BE2C (cell line): ENCODE data around the gene APOBEC3B.
"Not testable (repeated sequence)": the region's sequence is repeated elsewhere in the genome, so short reads cannot be mapped to it uniquely, and the experiment has no call there.

ENCODE experiments used
- DNase-seq: peaks from one replicate; pipeline ENCODE4 v3.0.0-alpha.2; 2020
- H3K27me3 ChIP-seq: fragments of 250-450 bp; sonication (Bioruptor Pico); 2 replicates; pipeline ENCODE4 v1.5.1; 2020; ENCODE audit warnings: mild to moderate bottlenecking
- H3K36me3 ChIP-seq: fragments of 250-450 bp; sonication (Bioruptor Pico); 2 replicates; pipeline ENCODE4 v1.5.1; 2020; ENCODE audit warnings: mild to moderate bottlenecking
- H3K4me1 ChIP-seq: fragments of 250-450 bp; sonication (Bioruptor Pico); 2 replicates; pipeline ENCODE4 v1.5.1; 2020
- H3K4me3 ChIP-seq: 2 replicates; pipeline ENCODE4 v1.5.1; 2011; ENCODE audit warnings: low read depth, low read length
- H3K9me3 ChIP-seq: fragments of 250-450 bp; sonication (Bioruptor Pico); 2 replicates; pipeline ENCODE4 v1.5.1; 2020
- TF ChIP-seq, protein P1 (sequence below): IDR thresholded peaks from 2 replicates; pipeline ENCODE4 v1.5.1; 2012; ENCODE audit warnings: mild to moderate bottlenecking, low read depth, low read length

APOBEC3B gene

GRCh38 chr22:38957046-38957770, 24.9 kb upstream of the APOBEC3B start, which contains the start of gene APOBEC3A:
Gene APOBEC3A, plus strand, starts transcription at chr22:38957609. Its CDS starts 83 bp downstream, at chr22:38957692.
- TF ChIP-seq, protein P1, sequence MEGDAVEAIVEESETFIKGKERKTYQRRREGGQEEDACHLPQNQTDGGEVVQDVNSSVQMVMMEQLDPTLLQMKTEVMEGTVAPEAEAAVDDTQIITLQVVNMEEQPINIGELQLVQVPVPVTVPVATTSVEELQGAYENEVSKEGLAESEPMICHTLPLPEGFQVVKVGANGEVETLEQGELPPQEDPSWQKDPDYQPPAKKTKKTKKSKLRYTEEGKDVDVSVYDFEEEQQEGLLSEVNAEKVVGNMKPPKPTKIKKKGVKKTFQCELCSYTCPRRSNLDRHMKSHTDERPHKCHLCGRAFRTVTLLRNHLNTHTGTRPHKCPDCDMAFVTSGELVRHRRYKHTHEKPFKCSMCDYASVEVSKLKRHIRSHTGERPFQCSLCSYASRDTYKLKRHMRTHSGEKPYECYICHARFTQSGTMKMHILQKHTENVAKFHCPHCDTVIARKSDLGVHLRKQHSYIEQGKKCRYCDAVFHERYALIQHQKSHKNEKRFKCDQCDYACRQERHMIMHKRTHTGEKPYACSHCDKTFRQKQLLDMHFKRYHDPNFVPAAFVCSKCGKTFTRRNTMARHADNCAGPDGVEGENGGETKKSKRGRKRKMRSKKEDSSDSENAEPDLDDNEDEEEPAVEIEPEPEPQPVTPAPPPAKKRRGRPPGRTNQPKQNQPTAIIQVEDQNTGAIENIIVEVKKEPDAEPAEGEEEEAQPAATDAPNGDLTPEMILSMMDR, result no peak
- no peaks in the 10 kb centered on the region for H3K36me3 ChIP-seq
- no peak within 1 kb of the TSS for H3K4me3 ChIP-seq
- H3K4me1 ChIP-seq, result no peaks in the 10 kb centered on the region
- DNase-seq, result no peak
- no peaks in the 10 kb centered on the region for H3K27me3 ChIP-seq
- H3K9me3 ChIP-seq, result no peaks in the 10 kb centered on the region

DNA sequence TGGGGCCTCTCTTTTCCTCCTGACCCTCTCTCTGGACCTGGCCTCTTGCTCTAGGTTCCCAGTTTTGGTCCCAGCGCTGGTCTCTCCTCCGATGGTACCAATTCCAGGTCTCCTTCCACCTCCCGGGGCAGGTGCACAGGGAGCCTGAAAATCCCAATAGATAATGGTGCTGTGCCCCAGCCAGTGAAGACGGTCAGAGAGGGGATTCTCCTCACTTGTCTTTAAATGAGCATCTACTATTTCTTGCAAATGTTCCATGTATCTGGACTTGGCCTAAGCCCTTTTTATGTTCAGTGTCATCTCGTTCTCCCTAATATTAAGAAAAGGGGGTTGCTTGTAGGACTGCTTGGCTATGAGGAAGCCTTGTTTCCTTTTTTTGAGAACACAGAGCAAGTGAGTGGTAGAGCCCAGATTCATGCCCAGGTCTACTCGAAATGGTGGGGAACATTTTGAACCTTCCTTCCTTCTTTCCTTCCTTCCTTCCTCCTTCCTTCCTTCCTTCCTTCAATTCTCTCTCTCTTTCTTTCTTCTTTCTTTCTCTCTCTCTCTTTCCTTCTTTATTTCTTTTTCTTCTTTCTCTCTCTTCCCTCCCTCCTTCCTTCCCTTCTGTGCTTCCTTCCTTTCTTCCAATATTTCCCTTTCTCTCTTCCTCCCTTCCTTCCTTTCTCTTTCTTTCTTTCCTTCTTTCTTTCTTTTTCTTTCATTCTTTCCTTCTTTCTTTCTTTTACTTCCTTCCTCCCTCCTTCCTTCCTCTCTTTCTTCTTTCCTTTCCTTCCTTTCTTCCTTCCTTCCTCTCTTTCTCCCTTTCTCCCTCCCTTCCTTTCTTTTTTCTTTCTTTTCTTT, 24.1 kb upstream of the APOBEC3B start:
- Histone ChIP-seq H3K9me3 (no peaks in the 10 kb centered on the region), H3K4me1 (no peaks in the 10 kb centered on the region), H3K27me3 (no peaks in the 10 kb centered on the region), H3K4me3 (no peak overlapping the region), H3K36me3 (no peaks in the 10 kb centered on the region)
- TF ChIP-seq, protein P1, result no peak
- DNase-seq, result no peak

DNA sequence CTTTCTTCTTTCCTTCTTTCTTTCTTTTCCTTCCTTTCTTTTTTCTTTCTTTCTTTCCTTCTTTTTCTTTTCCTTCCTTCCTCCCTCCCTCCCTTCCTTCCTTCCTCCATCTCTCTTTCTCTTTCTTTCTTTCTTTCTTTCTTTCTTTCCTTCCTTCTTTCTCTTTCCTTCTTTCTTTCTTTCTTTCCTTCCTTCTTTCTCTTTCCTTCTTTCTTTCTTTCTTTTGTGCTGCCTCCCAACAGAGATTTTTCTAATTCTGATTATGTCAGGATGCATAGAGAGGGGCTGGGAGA, 23.6 kb upstream of the APOBEC3B start:
- not testable (repeated sequence) for H3K36me3 ChIP-seq, H3K4me1 ChIP-seq, H3K27me3 ChIP-seq, H3K4me3 ChIP-seq, H3K9me3 ChIP-seq, DNase-seq

DNA sequence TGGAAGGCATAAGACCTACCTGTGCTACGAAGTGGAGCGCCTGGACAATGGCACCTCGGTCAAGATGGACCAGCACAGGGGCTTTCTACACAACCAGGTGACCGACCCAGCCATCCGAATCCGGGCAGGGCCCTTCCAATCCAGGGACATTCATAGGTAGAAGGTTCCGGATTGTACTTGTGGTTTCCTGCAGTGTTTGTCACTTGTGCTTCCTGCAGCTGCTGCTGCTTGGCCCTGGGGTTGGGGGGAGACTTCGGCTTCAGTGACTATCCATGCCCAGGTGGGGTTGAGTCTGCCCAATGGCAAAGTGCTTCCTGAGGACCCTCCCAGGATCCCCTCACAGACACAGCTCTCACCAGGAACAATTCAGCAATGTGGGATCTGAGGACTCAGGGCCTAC, 22.6 kb upstream of the APOBEC3B start:
- no peak overlapping the region for H3K4me3 ChIP-seq
- H3K9me3 ChIP-seq, result no peaks in the 10 kb centered on the region
- H3K27me3 ChIP-seq, result no peaks in the 10 kb centered on the region
- TF ChIP-seq, protein P1, result no peak
- H3K36me3 ChIP-seq, result no peaks in the 10 kb centered on the region
- H3K4me1 ChIP-seq, result no peaks in the 10 kb centered on the region
- DNase-seq, result no peak

- not testable (repeated sequence) for H3K9me3 ChIP-seq, H3K36me3 ChIP-seq, H3K4me1 ChIP-seq
These were observed 21.5 kb upstream of the APOBEC3B start for GRCh38 chr22:38960673-38961072.

DNA sequence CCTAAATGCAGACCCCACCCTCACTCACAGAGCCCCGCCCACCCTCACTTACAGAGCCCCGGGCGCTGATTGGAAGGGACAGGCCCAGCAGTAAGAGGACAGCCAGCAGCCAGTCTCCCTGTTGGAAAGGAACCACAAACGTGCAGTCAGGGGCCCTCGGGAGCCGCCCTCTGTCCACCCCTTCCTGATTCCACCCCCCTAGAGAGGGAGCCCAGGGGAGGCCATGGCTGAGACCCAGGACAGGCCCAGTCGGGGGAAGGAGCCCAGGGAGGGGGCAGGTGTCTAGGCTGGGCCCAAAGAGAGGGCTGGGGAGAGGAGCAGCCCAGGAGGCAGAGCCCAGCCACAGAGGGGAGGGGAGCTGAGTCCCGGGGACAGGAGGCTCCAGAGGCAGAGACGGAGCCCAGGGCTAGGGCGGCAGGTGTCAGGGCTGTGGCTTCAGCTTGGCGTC, 18.8 kb upstream of the APOBEC3B start:
- not testable (repeated sequence) for H3K9me3 ChIP-seq, H3K36me3 ChIP-seq, DNase-seq, H3K27me3 ChIP-seq, H3K4me1 ChIP-seq, H3K4me3 ChIP-seq

More at GRCh38 chr22:38960673-38961072, 21.5 kb upstream of the APOBEC3B start:
- not testable (repeated sequence) for H3K27me3 ChIP-seq, H3K4me3 ChIP-seq, DNase-seq

DNA sequence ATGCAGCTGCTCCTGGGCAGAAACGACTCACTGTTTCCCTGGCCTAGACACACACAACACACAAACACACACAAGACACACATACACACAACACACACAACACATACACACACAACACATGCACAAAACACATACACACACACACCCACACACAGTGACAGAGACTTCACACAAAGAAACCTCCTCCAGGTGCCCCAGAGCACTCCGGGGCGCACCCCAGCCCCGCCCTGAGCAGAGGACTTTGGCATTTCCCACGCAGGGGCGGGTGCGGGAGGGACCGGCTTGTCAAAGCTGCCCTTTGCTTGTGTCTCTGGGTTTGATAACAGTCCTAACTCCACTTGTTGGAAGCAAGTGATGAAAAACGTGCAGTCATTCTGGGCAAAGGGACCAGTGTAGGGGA, 18.3 kb upstream of the APOBEC3B start:
- Histone ChIP-seq H3K9me3 (no peaks in the 10 kb centered on the region), H3K4me1 (no peaks in the 10 kb centered on the region; the same call in 1 of the 2 replicates), H3K27me3 (no peaks in the 10 kb centered on the region), H3K4me3 (no peak overlapping the region), H3K36me3 (no peaks in the 10 kb centered on the region)
- no peak for DNase-seq
- TF ChIP-seq, protein P1, result no peak
